Activated gamma-delta T cell treated with Interleukin-2 at 50 U/mL for 16 hours (primary cell): Measurements from ENCODE around the gene PCDHGA8.

Experiments
- DNase-seq: peaks from one replicate; pipeline ENCODE4 v3.0.0-alpha.2; 2020

PCDHGA8 gene

GRCh38 chr5:141437221-141437620, 44.8 kb downstream of the PCDHGA8 start:
- DNase-seq: no peak

GRCh38 chr5:141439411-141440141, 47.1 kb downstream of the PCDHGA8 start:
- no peak for DNase-seq

- DNase-seq: no peak
Measured at GRCh38 chr5:141440341-141440740, 47.9 kb downstream of the PCDHGA8 start.

- DNase-seq: no peak
Measured at GRCh38 chr5:141441571-141442170, 49.2 kb downstream of the PCDHGA8 start.
